Endothelial cell of umbilical vein (primary cell): Measurements from ENCODE around the gene C2CD4B. TPM values are rescaled to one million over a fixed set of nuclear protein-coding genes. Genes with fewer than 3 reads are reported as not detected.

Source experiments
- BruUV-seq: library from RNA; stranded (reverse); fragments of 400-500 nt; replicated peaks from 2 replicates; lab custom pipeline; 2021; lab: Mats Ljungman, UMichigan
- CTCF ChIA-PET: fragments of 300-600, 350-600 bp; sonication (Branson Sonifier 250); formaldehyde crosslinking; loops from one replicate; lab custom pipeline; 2021; ENCODE audit warnings: antibody characterized with exemption, inconsistent platforms; lab: Charles Lee
- POLR2A ChIA-PET: fragments of 300-600, 350-600 bp; sonication (Branson Sonifier 250); formaldehyde crosslinking; loops from one replicate; lab custom pipeline; 2021; ENCODE audit warnings: antibody characterized with exemption, inconsistent platforms; lab: Charles Lee
- DNase-seq: peaks from one replicate; pipeline ENCODE4 v3.0.0-alpha.2; 2011; ENCODE audit warnings: low read depth, low spot score
- FAIRE-seq: peaks from 2 replicates; lab custom pipeline; 2011; peaks lifted over from hg19 to GRCh38; lab: Jason Lieb, UNC
- H2AFZ ChIP-seq: 2 replicates; pipeline ENCODE4 v1.6.0; 2012; ENCODE audit warnings: low read depth, low read length, control low read depth, inconsistent platforms
- H3K27ac ChIP-seq: 2 replicates; pipeline ENCODE4 v1.5.1; 2011; ENCODE audit warnings: low read depth, mild to moderate bottlenecking, control low read depth, low read length, moderate library complexity; ENCODE audit not compliant: insufficient read depth
- H3K27me3 ChIP-seq, 2 experiments: 2 replicates each; pipeline versions ENCODE4 v1.6.0 to v1.6.1; 2011; ENCODE audit warnings: low read length in 2 of 2, mixed read lengths in 1 of 2; ENCODE audit not compliant: control insufficient read depth in 2 of 2, insufficient read depth in 2 of 2
- H3K36me3 ChIP-seq, 2 experiments: 2 replicates in 1 of 2; 3 replicates in 1 of 2; pipeline ENCODE4 v1.5.1; 2011; ENCODE audit warnings: low read length in 2 of 2, mild to moderate bottlenecking in 1 of 2, moderate library complexity in 1 of 2; ENCODE audit not compliant: control insufficient read depth in 2 of 2, insufficient read depth in 2 of 2; ENCODE audit errors: extremely low read depth in 1 of 2
- H3K4me1 ChIP-seq: 3 replicates; pipeline ENCODE4 v1.5.1; 2011; ENCODE audit warnings: mild to moderate bottlenecking, low read length; ENCODE audit not compliant: control insufficient read depth, insufficient read depth; ENCODE audit errors: extremely low read depth
- H3K4me2 ChIP-seq: 2 replicates; pipeline ENCODE4 v1.6.1; 2011; ENCODE audit warnings: low read length, control low read depth, mixed read lengths; ENCODE audit not compliant: insufficient read depth
- H3K4me3 ChIP-seq, 3 experiments: fragments of 200-600 bp in 1 of 3; sonication (generic), shearing (Covaris generic) in 1 of 3; replicated peaks in 1 of 3; 2 replicates each; pipeline ENCODE4 v1.5.1; 2011 to 2016; ENCODE audit warnings: control low read depth in 3 of 3, low read length in 3 of 3, mild to moderate bottlenecking in 2 of 3, inconsistent platforms in 1 of 3, low read depth in 1 of 3, moderate library complexity in 1 of 3; ENCODE audit not compliant: insufficient read depth in 1 of 3
- H3K79me2 ChIP-seq: 2 replicates; pipeline ENCODE4 v1.6.0; 2012; ENCODE audit warnings: low read length, inconsistent platforms; ENCODE audit not compliant: control insufficient read depth, insufficient read depth
- H3K9ac ChIP-seq: replicated peaks from 2 replicates; pipeline ENCODE3; 2011; ENCODE audit warnings: low read length, control low read depth; ENCODE audit not compliant: insufficient read depth; ENCODE audit errors: extremely low read depth
- H3K9me1 ChIP-seq: replicated peaks from 3 replicates; pipeline ENCODE4 v1.6.0; 2011; ENCODE audit warnings: mild to moderate bottlenecking, low read length; ENCODE audit not compliant: control insufficient read depth, insufficient read depth; ENCODE audit errors: extremely low read depth
- H3K9me3 ChIP-seq: replicated peaks from 2 replicates; pipeline ENCODE4 v1.5.1; 2012; ENCODE audit warnings: low read length, inconsistent platforms; ENCODE audit not compliant: control insufficient read depth, insufficient read depth
- H4K20me1 ChIP-seq: replicated peaks from 2 replicates; pipeline ENCODE3; 2011; ENCODE audit warnings: mild to moderate bottlenecking, low read length; ENCODE audit not compliant: control insufficient read depth, insufficient read depth; ENCODE audit errors: extremely low read depth
- EZH2 ChIP-seq: IDR thresholded peaks from 2 replicates; pipeline ENCODE4 v1.6.1; 2012; ENCODE audit warnings: borderline replicate concordance, low read depth, mild to moderate bottlenecking, moderate library complexity, low read length, inconsistent platforms; ENCODE audit not compliant: severe bottlenecking
- JUN ChIP-seq: IDR thresholded peaks from 2 replicates; pipeline ENCODE4 v1.6.1; 2011; ENCODE audit warnings: borderline replicate concordance, low read depth; ENCODE audit not compliant: insufficient read length, insufficient read depth
- POLR2AphosphoS5 ChIP-seq: IDR thresholded peaks from 2 replicates; pipeline ENCODE4 v1.6.1; 2012; ENCODE audit warnings: low read depth, mild to moderate bottlenecking, control low read depth, low read length, moderate library complexity; ENCODE audit not compliant: insufficient read depth
- dilution Hi-C: fragments of 300-500 bp; cut with MboI; formaldehyde crosslinking; loops from one replicate; pipeline ENCODE4 v1.15.0; 2019; ENCODE audit warnings: low sequenced_read_pairs; ENCODE audit not compliant: extremely low pct_ligation_motif_present
- intact Hi-C: fragments of 100-400 bp; cut with micrococcal nuclease; formaldehyde crosslinking; loops from one replicate; pipeline ENCODE4 v1.10.0; 2022
- polyA plus RNA-seq, 4 experiments: library from polyadenylated mRNA; depleted of rRNA in 3 of 4; stranded (reverse) in 3 of 4; unstranded in 1 of 4; fragments of >200 nt; gene quantifications; 2 replicates each; pipeline versions ENCODE4 v1.2.1 to v1.2.3, GENCODE V29; 2011 to 2012; ENCODE audit warnings: missing spikeins in 1 of 4
- total RNA-seq: library from RNA; stranded (reverse); gene quantifications from 2 replicates; pipeline ENCODE4 v1.2.3, GENCODE V29; 2021
- TF ChIP-seq, protein P1 (sequence below): IDR thresholded peaks from 2 replicates; pipeline ENCODE4 v1.6.1; 2011; ENCODE audit not compliant: insufficient read depth, insufficient read length
- TF ChIP-seq, protein P2 (sequence below), 2 donors: IDR thresholded peaks; 1 replicate in 1 of 2; 2 replicates in 1 of 2; pipeline ENCODE4 v1.5.1; 2011; ENCODE audit warnings: low read length in 2 of 2, mild to moderate bottlenecking in 2 of 2, moderate library complexity in 2 of 2, control low read depth in 1 of 2, inconsistent platforms in 1 of 2, low read depth in 1 of 2; ENCODE audit not compliant: insufficient read depth in 1 of 2; ENCODE audit errors: extremely low read depth in 1 of 2

The C2CD4B gene
- total and polyA plus RNA-seq, 2 donors (not counting 3 experiments of a cell fraction or from before 2014, with no cell fraction given): 28.4 to 31.7 TPM

DNA sequence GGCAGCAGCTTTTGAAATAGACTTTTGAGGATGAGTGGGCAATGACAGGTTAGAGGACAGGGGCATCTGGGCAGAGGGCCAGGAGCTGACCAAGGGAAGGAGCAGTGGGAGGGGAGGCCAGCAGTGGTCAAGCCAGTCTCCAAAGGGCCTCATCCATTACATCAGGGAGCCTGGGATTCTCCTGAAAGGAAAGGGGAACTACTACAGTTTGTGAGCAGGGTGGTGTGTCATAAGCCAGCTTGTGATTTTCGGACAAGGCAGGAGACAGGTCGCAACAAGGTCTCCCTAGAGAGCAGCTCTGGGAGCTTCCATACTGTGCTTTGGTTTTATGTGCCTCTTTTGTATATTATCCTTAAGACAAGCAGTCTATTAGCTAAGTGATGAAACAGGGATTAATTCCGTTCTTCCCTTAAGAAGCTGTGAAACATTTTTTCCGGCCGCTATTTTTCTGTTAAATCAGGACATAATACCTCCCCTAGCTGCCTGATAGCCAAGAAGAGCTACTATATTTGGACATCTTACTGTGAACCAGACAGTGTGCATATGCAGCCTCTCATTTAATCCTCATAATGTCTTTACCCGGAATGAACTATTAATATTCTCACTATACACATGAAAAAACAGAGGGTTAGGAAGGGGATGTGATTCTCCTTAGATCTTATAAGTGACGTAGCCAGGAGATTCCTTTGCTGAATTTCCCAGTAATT, 46.4 kb downstream of the C2CD4B start:
- TF ChIP-seq, protein P1, sequence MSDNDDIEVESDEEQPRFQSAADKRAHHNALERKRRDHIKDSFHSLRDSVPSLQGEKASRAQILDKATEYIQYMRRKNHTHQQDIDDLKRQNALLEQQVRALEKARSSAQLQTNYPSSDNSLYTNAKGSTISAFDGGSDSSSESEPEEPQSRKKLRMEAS: no peak
- TF ChIP-seq EZH2 (no peak), POLR2AphosphoS5 (no peak), JUN (no peak)
- TF ChIP-seq, protein P2, sequence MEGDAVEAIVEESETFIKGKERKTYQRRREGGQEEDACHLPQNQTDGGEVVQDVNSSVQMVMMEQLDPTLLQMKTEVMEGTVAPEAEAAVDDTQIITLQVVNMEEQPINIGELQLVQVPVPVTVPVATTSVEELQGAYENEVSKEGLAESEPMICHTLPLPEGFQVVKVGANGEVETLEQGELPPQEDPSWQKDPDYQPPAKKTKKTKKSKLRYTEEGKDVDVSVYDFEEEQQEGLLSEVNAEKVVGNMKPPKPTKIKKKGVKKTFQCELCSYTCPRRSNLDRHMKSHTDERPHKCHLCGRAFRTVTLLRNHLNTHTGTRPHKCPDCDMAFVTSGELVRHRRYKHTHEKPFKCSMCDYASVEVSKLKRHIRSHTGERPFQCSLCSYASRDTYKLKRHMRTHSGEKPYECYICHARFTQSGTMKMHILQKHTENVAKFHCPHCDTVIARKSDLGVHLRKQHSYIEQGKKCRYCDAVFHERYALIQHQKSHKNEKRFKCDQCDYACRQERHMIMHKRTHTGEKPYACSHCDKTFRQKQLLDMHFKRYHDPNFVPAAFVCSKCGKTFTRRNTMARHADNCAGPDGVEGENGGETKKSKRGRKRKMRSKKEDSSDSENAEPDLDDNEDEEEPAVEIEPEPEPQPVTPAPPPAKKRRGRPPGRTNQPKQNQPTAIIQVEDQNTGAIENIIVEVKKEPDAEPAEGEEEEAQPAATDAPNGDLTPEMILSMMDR (IDR thresholded peaks at IDR 0.05; ENCODE audit: extremely low read depth in 1 of 2, insufficient read depth in 1 of 2, low read depth in 1 of 2, low read length in 2 of 2): no peak
- Histone ChIP-seq H2AFZ (peak overlapping the region; percentile 29), H3K27ac (peak overlapping the region; percentile 92), H3K79me2 (no peaks in the 10 kb centered on the region), H3K27me3 (no peaks in the 10 kb centered on the region), H3K9me3 (no peaks in the 10 kb centered on the region), H3K9me1 (no peaks in the 10 kb centered on the region), H3K36me3 (no peaks in the 10 kb centered on the region), H4K20me1 (no peaks in the 10 kb centered on the region), H3K4me2 (peak overlapping the region; percentile 53), H3K4me3 (peak overlapping the region in 1 of 3 experiments; percentile 13), H3K4me1 (peaks cover 35% of the 10 kb centered on the region), H3K9ac (peak overlapping the region; percentile 81)
- intact Hi-C loops: loop anchor here (1.0 kb wide), 2 partner anchors 8 to 50 kb away; no protein-coding TSS in a partner anchor
- BruUV-seq: TSS peak; percentile 86
- peak; percentile 28 for FAIRE-seq
- ChIA-PET CTCF (interaction anchor here (0.8 to 1.7 kb wide), 17 partner anchors 12 to 285 kb away, joined by 3 to 17 read pairs (median 4); partner anchors contain the start of genes C2CD4A, C2CD4B and VPS13C), POLR2A (interaction anchor here (0.7 to 1.7 kb wide), 4 partner anchors 41 to 58 kb away, joined by 3 to 8 read pairs (median 4); partner anchors contain the start of genes C2CD4B and VPS13C)
- dilution Hi-C loops: no loop called here
- peak; percentile 49 for DNase-seq
